ENCODE measurements around the gene FAAP20.

- peak; percentile 70 for TF ChIP-seq CTCF (IDR thresholded peaks at IDR 0.05; ENCODE audit: insufficient read depth, low read depth, low read length)
- no peak for TF ChIP-seq EZH2 (IDR thresholded peaks at IDR 0.05; ENCODE audit: insufficient read depth, low read length)
These were observed 20.1 kb downstream of the FAAP20 start for GRCh38 chr1:2174348-2175054.
